Measurements from ENCODE around the gene BICDL2. TPM values are rescaled to one million over a fixed set of nuclear protein-coding genes. Genes with fewer than 3 reads are reported as not detected.

The BICDL2 gene
- total and polyA plus RNA-seq, 2 of the 8 experiments (the other 6 are each of a cell fraction or from before 2014, with no cell fraction given): 7.3 to 15.9 TPM

DNA sequence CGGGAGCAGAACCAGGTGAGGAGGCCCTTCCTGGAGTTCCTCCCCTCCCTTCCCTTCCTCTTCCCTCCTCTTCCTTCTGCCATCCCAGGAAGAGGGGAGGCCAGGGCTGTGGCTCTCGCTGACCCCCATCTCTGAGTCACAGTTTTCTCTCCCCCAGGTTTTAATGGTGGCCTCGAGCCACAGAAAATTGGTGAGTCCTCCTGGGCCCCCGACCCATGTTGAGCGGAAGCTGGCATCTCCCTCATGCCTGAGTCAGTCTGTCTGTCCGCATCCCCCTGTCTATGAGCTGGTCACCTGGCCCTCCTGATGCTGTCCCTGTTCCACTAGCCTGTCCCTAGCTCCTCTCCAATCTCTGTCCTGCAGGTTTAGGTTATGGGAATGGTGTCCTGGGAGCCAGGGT, 36.8 kb downstream of the BICDL2 start:
- CTCF ChIA-PET (ENCODE audit: partially characterized antibody): interaction anchor here (0.9 to 17.3 kb wide), 6 partner anchors 10 to 36 kb away, joined by 3 to 639 read pairs (median 8); partner anchors contain the start of genes BICDL2, CLDN6, HCFC1R1 and KREMEN2
- no peaks in the 10 kb centered on the region for H3K27me3 ChIP-seq (replicated peaks in 1 of 4; ENCODE audit: control insufficient read depth in 3 of 4, extremely low read depth in 1 of 4, insufficient read depth in 3 of 4, low read length in 3 of 4)
- TF ChIP-seq TAF1 (IDR thresholded peaks at IDR 0.05; ENCODE audit: low read depth, low read length) (no peak), BCL11A (IDR thresholded peaks at IDR 0.05; ENCODE audit: low read depth in 2 of 2, low read length in 2 of 2) (no peak), FOSL1 (IDR thresholded peaks at IDR 0.05; ENCODE audit: insufficient read depth, low read depth, low read length) (no peak), POLR2A (IDR thresholded peaks at IDR 0.05; ENCODE audit: control extremely low read depth in 1 of 2, low read depth in 2 of 2, low read length in 2 of 2) (no peak), EZH2 (IDR thresholded peaks at IDR 0.05; ENCODE audit: low read depth, low read length, severe bottlenecking) (no peak), SIRT6 (IDR thresholded peaks at IDR 0.05; ENCODE audit: low read length) (no peak), PHF8 (conservative IDR thresholded peaks at IDR 0.05; ENCODE audit: low read depth, low read length) (no peak), CREB1 (IDR thresholded peaks at IDR 0.05) (no peak)
- TF ChIP-seq, protein P1, sequence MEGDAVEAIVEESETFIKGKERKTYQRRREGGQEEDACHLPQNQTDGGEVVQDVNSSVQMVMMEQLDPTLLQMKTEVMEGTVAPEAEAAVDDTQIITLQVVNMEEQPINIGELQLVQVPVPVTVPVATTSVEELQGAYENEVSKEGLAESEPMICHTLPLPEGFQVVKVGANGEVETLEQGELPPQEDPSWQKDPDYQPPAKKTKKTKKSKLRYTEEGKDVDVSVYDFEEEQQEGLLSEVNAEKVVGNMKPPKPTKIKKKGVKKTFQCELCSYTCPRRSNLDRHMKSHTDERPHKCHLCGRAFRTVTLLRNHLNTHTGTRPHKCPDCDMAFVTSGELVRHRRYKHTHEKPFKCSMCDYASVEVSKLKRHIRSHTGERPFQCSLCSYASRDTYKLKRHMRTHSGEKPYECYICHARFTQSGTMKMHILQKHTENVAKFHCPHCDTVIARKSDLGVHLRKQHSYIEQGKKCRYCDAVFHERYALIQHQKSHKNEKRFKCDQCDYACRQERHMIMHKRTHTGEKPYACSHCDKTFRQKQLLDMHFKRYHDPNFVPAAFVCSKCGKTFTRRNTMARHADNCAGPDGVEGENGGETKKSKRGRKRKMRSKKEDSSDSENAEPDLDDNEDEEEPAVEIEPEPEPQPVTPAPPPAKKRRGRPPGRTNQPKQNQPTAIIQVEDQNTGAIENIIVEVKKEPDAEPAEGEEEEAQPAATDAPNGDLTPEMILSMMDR (IDR thresholded peaks at IDR 0.05; ENCODE audit: control extremely low read depth in 1 of 3, insufficient read depth in 1 of 3, low read depth in 1 of 3, low read length in 3 of 3): no peak
- TF ChIP-seq, protein P2, sequence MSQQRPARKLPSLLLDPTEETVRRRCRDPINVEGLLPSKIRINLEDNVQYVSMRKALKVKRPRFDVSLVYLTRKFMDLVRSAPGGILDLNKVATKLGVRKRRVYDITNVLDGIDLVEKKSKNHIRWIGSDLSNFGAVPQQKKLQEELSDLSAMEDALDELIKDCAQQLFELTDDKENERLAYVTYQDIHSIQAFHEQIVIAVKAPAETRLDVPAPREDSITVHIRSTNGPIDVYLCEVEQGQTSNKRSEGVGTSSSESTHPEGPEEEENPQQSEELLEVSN (IDR thresholded peaks at IDR 0.05): no peak
- TF ChIP-seq, protein P3, sequence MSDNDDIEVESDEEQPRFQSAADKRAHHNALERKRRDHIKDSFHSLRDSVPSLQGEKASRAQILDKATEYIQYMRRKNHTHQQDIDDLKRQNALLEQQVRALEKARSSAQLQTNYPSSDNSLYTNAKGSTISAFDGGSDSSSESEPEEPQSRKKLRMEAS (IDR thresholded peaks at IDR 0.05): no peak

More for the DNA sequence above, 36.8 kb downstream of the BICDL2 start:
- H3K18ac ChIP-seq (ENCODE audit: extremely low read depth, low read length): no peak overlapping the region
- no peak overlapping the region for H2AK5ac ChIP-seq (ENCODE audit: low read depth, low read length)
- H3K4me2 ChIP-seq (ENCODE audit: insufficient read depth in 1 of 2, low read depth in 2 of 2, low read length in 2 of 2): no peak overlapping the region
- H3K4me3 ChIP-seq (ENCODE audit: extremely low read depth in 1 of 4, insufficient read depth in 2 of 4, low read depth in 3 of 4, low read length in 4 of 4): no peak overlapping the region
- H2BK120ac ChIP-seq (replicated peaks; ENCODE audit: low read depth, low read length): no peak overlapping the region
- H3K79me2 ChIP-seq (ENCODE audit: control insufficient read depth in 1 of 2, insufficient read depth in 2 of 2, low read length in 2 of 2): no peaks in the 10 kb centered on the region
- H3K23me2 ChIP-seq (ENCODE audit: low read depth, low read length): peaks cover 2% of the 10 kb centered on the region
- POLR2A ChIA-PET (ENCODE audit: partially characterized antibody): interaction anchor here (1.0 to 35.7 kb wide), 7 partner anchors 10 to 98 kb away, joined by 3 to 1808 read pairs (median 11); partner anchors contain the start of genes BICDL2, CLDN6, CLDN9 and HCFC1R1
- H2BK5ac ChIP-seq (ENCODE audit: low read depth, low read length): no peak overlapping the region
- H2BK12ac ChIP-seq (ENCODE audit: low read depth, low read length): no peak overlapping the region
- no peak overlapping the region for H4K91ac ChIP-seq (replicated peaks; ENCODE audit: insufficient read length, low read length)
- H3K36me3 ChIP-seq (ENCODE audit: control insufficient read depth in 2 of 4, insufficient read depth in 4 of 4, low read length in 3 of 4): no peaks in the 10 kb centered on the region
- no peak overlapping the region for H4K8ac ChIP-seq (ENCODE audit: extremely low read depth, insufficient read depth, low read length)
- no peak overlapping the region; a peak in 1 of 7 replicates for H3K9ac ChIP-seq (replicated peaks in 1 of 4; ENCODE audit: extremely low read depth in 1 of 4, low read depth in 3 of 4, low read length in 3 of 4)
- H2BK20ac ChIP-seq (ENCODE audit: low read length): no peak overlapping the region
- H3K14ac ChIP-seq (ENCODE audit: insufficient read length): no peak overlapping the region
- no peak overlapping the region for H2AFZ ChIP-seq (ENCODE audit: low read length)
- H3K56ac ChIP-seq (replicated peaks; ENCODE audit: insufficient read length, low read depth, low read length): no peak overlapping the region
- DNase-seq (ENCODE audit: low read depth in 1 of 2, low spot score in 2 of 2) (no peak), FAIRE-seq (no peak)
- no peaks in the 10 kb centered on the region for H3K9me3 ChIP-seq (ENCODE audit: insufficient read depth in 2 of 2, low read depth in 1 of 2, low read length in 1 of 2)
- H3K23ac ChIP-seq (ENCODE audit: insufficient read length): no peak overlapping the region
- H3K79me1 ChIP-seq (ENCODE audit: low read depth, low read length): no peaks in the 10 kb centered on the region
- 91% methylated on average over 5 of the region's 6 CpGs; no CpG with 5 or more reads in 1 of the 2 experiments for whole genome bisulfite sequencing, 2 experiments (ENCODE audit: extremely low coverage in 1 of 2, insufficient coverage in 1 of 2, insufficient read length in 1 of 2, insufficient replicate concordance in 2 of 2, low coverage in 1 of 2, low lambda C conversion rate in 2 of 2, missing lambda C conversion rate in 1 of 2)
- no peak overlapping the region for H3K27ac ChIP-seq (ENCODE audit: low read depth, low read length)
- peaks cover 0 to 2% of the 10 kb centered on the region in 2 experiments for H4K20me1 ChIP-seq (replicated peaks in 1 of 2; ENCODE audit: control insufficient read depth in 1 of 2, insufficient read depth in 2 of 2, low read length in 2 of 2)
- no peak overlapping the region for H2BK15ac ChIP-seq (ENCODE audit: low read length)
- H4K5ac ChIP-seq (ENCODE audit: insufficient read length, low read depth, low read length): no peak overlapping the region
- H3K4ac ChIP-seq (replicated peaks; ENCODE audit: insufficient read length, low read depth, low read length): no peak overlapping the region
- peaks cover 0 to 26% (median 10%) of the 10 kb centered on the region in 4 experiments; a peak in 6 of 7 replicates for H3K4me1 ChIP-seq (replicated peaks in 1 of 4; ENCODE audit: control insufficient read depth in 3 of 4, insufficient read depth in 4 of 4, low read length in 3 of 4)

Data from H1 (cell line).